Body of pancreas (tissue), 4 donors: ENCODE results near the gene CARD6.
"Not testable (repeated sequence)": the region's sequence is repeated elsewhere in the genome, so short reads cannot be mapped to it uniquely, and the experiment has no call there.

ENCODE experiments used
- POLR2A ChIP-seq, 3 donors: fragments of 450-650 bp; IDR thresholded peaks; one replicate each; pipeline ENCODE4 v1.6.1; 2016; ENCODE audit warnings: antibody characterized with exemption in 3 of 3, mild to moderate bottlenecking in 2 of 3
- TF ChIP-seq, protein P1 (sequence below), 7 experiments: fragments of 450-650 bp in 4 of 7; fragments of 200-600 bp in 3 of 7; sonication (generic) in 3 of 7; IDR thresholded peaks; one replicate each; pipeline ENCODE4 v1.5.1; 2016 to 2019; ENCODE audit warnings: antibody characterized with exemption in 7 of 7

DNA sequence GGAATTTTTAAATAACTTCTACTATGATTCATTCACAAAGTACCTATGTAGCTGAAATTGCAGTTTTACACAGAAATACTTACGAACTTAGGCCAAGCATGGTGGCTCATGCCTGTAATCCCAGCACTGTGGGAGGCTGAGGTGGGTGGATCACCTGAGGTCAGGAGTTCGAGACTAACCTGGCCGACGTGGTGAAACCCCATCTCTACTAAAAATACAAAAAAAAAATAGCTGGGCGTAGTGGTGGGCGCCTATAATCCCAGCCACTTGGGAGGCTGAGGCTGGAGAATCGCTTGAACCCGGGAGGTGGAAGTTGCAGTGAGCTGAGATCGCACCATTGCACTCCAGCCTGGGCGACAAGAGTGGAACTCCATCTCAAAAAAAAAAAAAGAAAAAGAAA lies 48.5 kb upstream of the CARD6 start:
- not testable (repeated sequence) for TF ChIP-seq POLR2A (IDR thresholded peaks at IDR 0.05)
- TF ChIP-seq, protein P1, sequence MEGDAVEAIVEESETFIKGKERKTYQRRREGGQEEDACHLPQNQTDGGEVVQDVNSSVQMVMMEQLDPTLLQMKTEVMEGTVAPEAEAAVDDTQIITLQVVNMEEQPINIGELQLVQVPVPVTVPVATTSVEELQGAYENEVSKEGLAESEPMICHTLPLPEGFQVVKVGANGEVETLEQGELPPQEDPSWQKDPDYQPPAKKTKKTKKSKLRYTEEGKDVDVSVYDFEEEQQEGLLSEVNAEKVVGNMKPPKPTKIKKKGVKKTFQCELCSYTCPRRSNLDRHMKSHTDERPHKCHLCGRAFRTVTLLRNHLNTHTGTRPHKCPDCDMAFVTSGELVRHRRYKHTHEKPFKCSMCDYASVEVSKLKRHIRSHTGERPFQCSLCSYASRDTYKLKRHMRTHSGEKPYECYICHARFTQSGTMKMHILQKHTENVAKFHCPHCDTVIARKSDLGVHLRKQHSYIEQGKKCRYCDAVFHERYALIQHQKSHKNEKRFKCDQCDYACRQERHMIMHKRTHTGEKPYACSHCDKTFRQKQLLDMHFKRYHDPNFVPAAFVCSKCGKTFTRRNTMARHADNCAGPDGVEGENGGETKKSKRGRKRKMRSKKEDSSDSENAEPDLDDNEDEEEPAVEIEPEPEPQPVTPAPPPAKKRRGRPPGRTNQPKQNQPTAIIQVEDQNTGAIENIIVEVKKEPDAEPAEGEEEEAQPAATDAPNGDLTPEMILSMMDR (IDR thresholded peaks at IDR 0.05), result not testable (repeated sequence)
